Measurements from ENCODE around the gene KIF17.

DNA sequence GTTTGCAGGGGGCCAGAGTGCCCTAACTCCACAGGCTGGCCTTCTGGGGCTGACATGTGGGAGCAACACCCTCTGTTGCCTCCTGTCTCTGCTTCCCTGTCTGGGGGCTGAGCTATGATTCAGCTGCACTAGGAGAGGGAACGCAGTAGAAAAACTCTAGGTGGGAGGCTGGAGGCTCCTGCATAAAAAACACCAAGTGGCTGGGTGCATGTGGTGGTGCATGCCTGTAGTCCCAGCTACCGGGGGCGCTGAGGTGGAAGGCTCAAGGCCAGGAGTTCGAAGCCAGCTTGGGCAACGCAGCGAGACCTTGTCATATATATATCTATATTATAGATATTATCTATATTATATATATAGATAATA, 5.6 kb downstream of the KIF17 start:
- TF ChIP-seq CTCF (IDR thresholded peaks at IDR 0.05; ENCODE audit: low read depth, low read length, poor library complexity, severe bottlenecking) = no peak
- TF ChIP-seq EZH2phosphoT487 (IDR thresholded peaks at IDR 0.05; ENCODE audit: borderline replicate concordance, low read length) = no peak

All from DOHH2 (cell line).